ENCODE results near the gene PATJ. TPM values are rescaled to one million over a fixed set of nuclear protein-coding genes. Genes with fewer than 3 reads are reported as not detected.

PATJ gene
- total and polyA plus RNA-seq, 8 donors = 9.1 to 195 (median 68.0) TPM

- no peak overlapping the region for H3K4me3 ChIP-seq
- DNase-seq = peak in 1 of 2 donors; percentile 20
- 72 to 74% (median 73%) methylated on average over 4 of the region's 4 CpGs for WGBS, 5 donors
- intact Hi-C loops (cut with DNase I; ENCODE audit: low total_unique reads) = no loop called here
- H3K4me1 ChIP-seq = peaks cover 0 to 26% (median 14%) of the 10 kb centered on the region in 4 donors
- no peak overlapping the region for H3K27ac ChIP-seq
- H3K9me3 ChIP-seq = no peaks in the 10 kb centered on the region
- H3K36me3 ChIP-seq = no peaks in the 10 kb centered on the region
- H3K27me3 ChIP-seq = no peaks in the 10 kb centered on the region
- TF ChIP-seq POLR2A (IDR thresholded peaks at IDR 0.05) (no peak), CTCF (IDR thresholded peaks at IDR 0.05) (peak in 1 of 7 experiments; percentile 34)
These were observed 328.2 kb downstream of the PATJ start for GRCh38 chr1:62070384-62071011.

- Histone ChIP-seq H3K4me3 (no peak overlapping the region), H3K27ac (no peak overlapping the region), H3K4me1 (peaks cover 0 to 23% (median 11%) of the 10 kb centered on the region in 4 donors), H3K36me3 (no peaks in the 10 kb centered on the region), H3K9me3 (no peaks in the 10 kb centered on the region), H3K27me3 (no peaks in the 10 kb centered on the region)
- 93 to 97% (median 95%) methylated on average over 7 of the region's 7 CpGs for WGBS, 5 donors
- DNase-seq = peak in 1 of 2 donors; percentile 19
- TF ChIP-seq EP300 (IDR thresholded peaks at IDR 0.05) = no peak
- TF ChIP-seq POLR2A (IDR thresholded peaks at IDR 0.05) = no peak
- TF ChIP-seq CTCF (IDR thresholded peaks at IDR 0.05) = no peak
- no peak for TF ChIP-seq POLR2AphosphoS5 (IDR thresholded peaks at IDR 0.05)
- intact Hi-C loops (cut with DNase I; ENCODE audit: low total_unique reads) = no loop called here
These were observed 329.4 kb downstream of the PATJ start for GRCh38 chr1:62071695-62072094.

- TF ChIP-seq EP300 (IDR thresholded peaks at IDR 0.05) = no peak
- TF ChIP-seq CTCF (IDR thresholded peaks at IDR 0.05) = no peak
- Histone ChIP-seq H3K4me1 (no peaks in the 10 kb centered on the region), H3K9me3 (no peaks in the 10 kb centered on the region), H3K36me3 (peaks cover 0 to 22% (median 19%) of the 10 kb centered on the region in 4 donors), H3K27me3 (no peaks in the 10 kb centered on the region), H3K4me3 (no peak overlapping the region), H3K27ac (no peak overlapping the region)
- intact Hi-C loops (cut with DNase I; ENCODE audit: low total_unique reads) = no loop called here
- WGBS, 5 donors = 58 to 72% (median 69%) methylated on average over 3 of the region's 3 CpGs
- peak in 1 of 2 donors; percentile 84 for DNase-seq
These were observed 334.0 kb downstream of the PATJ start for GRCh38 chr1:62076286-62076685.

- WGBS, 5 donors = 90 to 97% (median 94%) methylated on average over 1 of the region's 1 CpG
- H3K4me3 ChIP-seq = no peak overlapping the region
- no peaks in the 10 kb centered on the region for H3K4me1 ChIP-seq
- DNase-seq = no peak
- no peaks in the 10 kb centered on the region for H3K9me3 ChIP-seq
- no peaks in the 10 kb centered on the region for H3K27me3 ChIP-seq
- no peak overlapping the region for H3K27ac ChIP-seq
- intact Hi-C loops (cut with DNase I; ENCODE audit: low total_unique reads) = no loop called here
- H3K36me3 ChIP-seq = peaks cover 0 to 22% (median 21%) of the 10 kb centered on the region in 4 donors
- no peak for TF ChIP-seq POLR2A (IDR thresholded peaks at IDR 0.05)
- TF ChIP-seq POLR2AphosphoS5 (IDR thresholded peaks at IDR 0.05) = no peak
- no peak for TF ChIP-seq CTCF (IDR thresholded peaks at IDR 0.05)
- no peak for TF ChIP-seq EP300 (IDR thresholded peaks at IDR 0.05)
These were observed 335.5 kb downstream of the PATJ start for GRCh38 chr1:62077821-62078220.

Measured in stomach (tissue), 9 donors.